PFSK-1 (cell line): ENCODE results near the gene DIP2B.

ENCODE experiments used
- POLR2AphosphoS5 ChIP-seq: IDR thresholded peaks from 2 replicates; pipeline ENCODE4 v1.6.1; 2012; ENCODE audit warnings: low read depth, mild to moderate bottlenecking, control low read depth, low read length, moderate library complexity
- TAF1 ChIP-seq: IDR thresholded peaks from 2 replicates; pipeline ENCODE4 v1.6.1; 2012; ENCODE audit warnings: low read length, control low read depth, borderline replicate concordance; ENCODE audit not compliant: insufficient read depth
- TF ChIP-seq, protein P1 (sequence below), 2 experiments: IDR thresholded peaks; 2 replicates each; pipeline versions ENCODE4 v1.6.1 to v1.8.0; 2011 to 2012; ENCODE audit warnings: low read depth in 2 of 2, low read length in 2 of 2, control low read depth in 1 of 2, inconsistent platforms in 1 of 2, mild to moderate bottlenecking in 1 of 2, moderate library complexity in 1 of 2; ENCODE audit not compliant: insufficient read depth in 1 of 2

GRCh38 chr12:50641566-50641965 is 136.8 kb downstream of the DIP2B start:
- TF ChIP-seq POLR2AphosphoS5 (no peak), TAF1 (no peak)
- TF ChIP-seq, protein P1, sequence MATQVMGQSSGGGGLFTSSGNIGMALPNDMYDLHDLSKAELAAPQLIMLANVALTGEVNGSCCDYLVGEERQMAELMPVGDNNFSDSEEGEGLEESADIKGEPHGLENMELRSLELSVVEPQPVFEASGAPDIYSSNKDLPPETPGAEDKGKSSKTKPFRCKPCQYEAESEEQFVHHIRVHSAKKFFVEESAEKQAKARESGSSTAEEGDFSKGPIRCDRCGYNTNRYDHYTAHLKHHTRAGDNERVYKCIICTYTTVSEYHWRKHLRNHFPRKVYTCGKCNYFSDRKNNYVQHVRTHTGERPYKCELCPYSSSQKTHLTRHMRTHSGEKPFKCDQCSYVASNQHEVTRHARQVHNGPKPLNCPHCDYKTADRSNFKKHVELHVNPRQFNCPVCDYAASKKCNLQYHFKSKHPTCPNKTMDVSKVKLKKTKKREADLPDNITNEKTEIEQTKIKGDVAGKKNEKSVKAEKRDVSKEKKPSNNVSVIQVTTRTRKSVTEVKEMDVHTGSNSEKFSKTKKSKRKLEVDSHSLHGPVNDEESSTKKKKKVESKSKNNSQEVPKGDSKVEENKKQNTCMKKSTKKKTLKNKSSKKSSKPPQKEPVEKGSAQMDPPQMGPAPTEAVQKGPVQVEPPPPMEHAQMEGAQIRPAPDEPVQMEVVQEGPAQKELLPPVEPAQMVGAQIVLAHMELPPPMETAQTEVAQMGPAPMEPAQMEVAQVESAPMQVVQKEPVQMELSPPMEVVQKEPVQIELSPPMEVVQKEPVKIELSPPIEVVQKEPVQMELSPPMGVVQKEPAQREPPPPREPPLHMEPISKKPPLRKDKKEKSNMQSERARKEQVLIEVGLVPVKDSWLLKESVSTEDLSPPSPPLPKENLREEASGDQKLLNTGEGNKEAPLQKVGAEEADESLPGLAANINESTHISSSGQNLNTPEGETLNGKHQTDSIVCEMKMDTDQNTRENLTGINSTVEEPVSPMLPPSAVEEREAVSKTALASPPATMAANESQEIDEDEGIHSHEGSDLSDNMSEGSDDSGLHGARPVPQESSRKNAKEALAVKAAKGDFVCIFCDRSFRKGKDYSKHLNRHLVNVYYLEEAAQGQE (IDR thresholded peaks at IDR 0.05; ENCODE audit: insufficient read depth in 1 of 2, low read depth in 2 of 2, low read length in 2 of 2): no peak
